ENCODE results near the gene LMTK3.

The LMTK3 gene

GRCh38 chr19:48511800-48512503, at the start of gene LMTK3:
Gene LMTK3, minus strand, starts transcription at chr19:48511835. Its CDS starts 259 bp downstream, at chr19:48511576.
- peak; percentile 30 to 98 (median 68) for DNase-seq

- DNase-seq, result no peak
Observed at GRCh38 chr19:48561412-48561811, 49.8 kb upstream of the LMTK3 start.

GRCh38 chr19:48560095-48560530, 48.5 kb upstream of the LMTK3 start:
- DNase-seq, result no peak

- DNase-seq, result no peak
Observed at GRCh38 chr19:48558018-48558684, 46.5 kb upstream of the LMTK3 start.

GRCh38 chr19:48556825-48557224, 45.2 kb upstream of the LMTK3 start:
- no peak for DNase-seq

GRCh38 chr19:48556163-48556562, 44.5 kb upstream of the LMTK3 start:
- DNase-seq, result peak in 1 of 14 donors; percentile 10

GRCh38 chr19:48554385-48555091, 42.9 kb upstream of the LMTK3 start:
- DNase-seq, result no peak

GRCh38 chr19:48553676-48554384, 42.2 kb upstream of the LMTK3 start:
- DNase-seq, result no peak

- no peak for DNase-seq
Observed at GRCh38 chr19:48552406-48553322, 41.0 kb upstream of the LMTK3 start.

- DNase-seq, result no peak
Observed at GRCh38 chr19:48551437-48552302, 40.0 kb upstream of the LMTK3 start, which contains the start of gene SULT2B1. Gene SULT2B1, plus strand, starts transcription at chr19:48552172. Its CDS starts 81 bp downstream, at chr19:48552253.

GRCh38 chr19:48549380-48549779, 37.7 kb upstream of the LMTK3 start:
- DNase-seq, result no peak

- DNase-seq, result no peak
Observed at GRCh38 chr19:48548253-48548911, 36.7 kb upstream of the LMTK3 start.

GRCh38 chr19:48547722-48548121, 36.1 kb upstream of the LMTK3 start:
- no peak for DNase-seq

- DNase-seq, result no peak
Observed at GRCh38 chr19:48544856-48545750, 33.5 kb upstream of the LMTK3 start.

- no peak for DNase-seq
Observed at GRCh38 chr19:48543121-48543710, 31.6 kb upstream of the LMTK3 start.

GRCh38 chr19:48541813-48542212, 30.2 kb upstream of the LMTK3 start:
- DNase-seq, result no peak

GRCh38 chr19:48540110-48540509, 28.5 kb upstream of the LMTK3 start:
- DNase-seq, result no peak

- no peak for DNase-seq
Observed at GRCh38 chr19:48539503-48540096, 28.0 kb upstream of the LMTK3 start.

All from C1 segment of cervical spinal cord (tissue), 14 donors.